OCI-LY3 (cell line): Measurements from ENCODE around the gene MRE11.

ENCODE experiments used
- H2AFZ ChIP-seq: fragments of 200-600, 300-600 bp; shearing (Covaris generic); 2 replicates; pipeline ENCODE4 v1.6.0; 2014; ENCODE audit warnings: antibody characterized with exemption, low read depth, low read length
- H3K27ac ChIP-seq: fragments of 200-600, 300-600 bp; sonication (generic); 2 replicates; pipeline ENCODE4 v1.5.1; 2014; ENCODE audit warnings: mild to moderate bottlenecking, low read length, moderate library complexity, mixed read lengths
- H3K27me3 ChIP-seq: fragments of 200-600, 300-600 bp; sonication (generic); 2 replicates; pipeline ENCODE4 v1.6.1; 2014; ENCODE audit warnings: low read depth, low read length, mixed read lengths
- H3K36me3 ChIP-seq: fragments of 200-600, 300-600 bp; sonication (generic); replicated peaks from 2 replicates; pipeline ENCODE3; 2014; ENCODE audit warnings: low read depth, low read length, mixed read lengths
- H3K4me1 ChIP-seq: fragments of 300-600, 200-600 bp; sonication (generic); 2 replicates; pipeline ENCODE4 v1.6.1; 2014; ENCODE audit warnings: low read length, mixed read lengths
- H3K4me2 ChIP-seq: fragments of 200-600, 300-600 bp; sonication (generic); 2 replicates; pipeline ENCODE4 v1.6.1; 2014; ENCODE audit warnings: low read length, mixed read lengths
- H3K4me3 ChIP-seq: fragments of 300-600, 200-600 bp; sonication (generic); 2 replicates; pipeline ENCODE4 v1.5.1; 2014; ENCODE audit warnings: antibody characterized with exemption, mild to moderate bottlenecking, low read length, moderate library complexity
- H3K79me2 ChIP-seq: fragments of 300-600, 200-600 bp; shearing (Covaris generic); 2 replicates; pipeline ENCODE4 v1.6.1; 2014; ENCODE audit warnings: mild to moderate bottlenecking, low read length, mixed read lengths
- H3K9ac ChIP-seq: fragments of 300-600, 200-600 bp; shearing (Covaris generic); 2 replicates; pipeline ENCODE4 v1.6.0; 2014; ENCODE audit warnings: mild to moderate bottlenecking, low read length, moderate library complexity
- H3K9me3 ChIP-seq: fragments of 200-600, 300-600 bp; shearing (Covaris generic); 2 replicates; pipeline ENCODE4 v1.6.1; 2014; ENCODE audit warnings: low read length, mixed read lengths; ENCODE audit not compliant: insufficient read depth
- H4K20me1 ChIP-seq: fragments of 200-600, 300-600 bp; sonication (generic); 2 replicates; pipeline ENCODE4 v1.6.1; 2016; ENCODE audit warnings: low read length, mixed read lengths; ENCODE audit not compliant: insufficient read depth
- EZH2phosphoT487 ChIP-seq: fragments of 200-600 bp; shearing (Covaris generic); IDR thresholded peaks from 2 replicates; pipeline ENCODE4 v1.6.1; 2018; ENCODE audit warnings: antibody characterized with exemption, mixed run types, low read depth
- TF ChIP-seq, protein P1 (sequence below): fragments of 200-600, 300-600 bp; sonication (generic); IDR thresholded peaks from 2 replicates; pipeline ENCODE4 v1.5.1; 2014; ENCODE audit warnings: antibody characterized with exemption, low read length, low read depth

Gene MRE11

DNA sequence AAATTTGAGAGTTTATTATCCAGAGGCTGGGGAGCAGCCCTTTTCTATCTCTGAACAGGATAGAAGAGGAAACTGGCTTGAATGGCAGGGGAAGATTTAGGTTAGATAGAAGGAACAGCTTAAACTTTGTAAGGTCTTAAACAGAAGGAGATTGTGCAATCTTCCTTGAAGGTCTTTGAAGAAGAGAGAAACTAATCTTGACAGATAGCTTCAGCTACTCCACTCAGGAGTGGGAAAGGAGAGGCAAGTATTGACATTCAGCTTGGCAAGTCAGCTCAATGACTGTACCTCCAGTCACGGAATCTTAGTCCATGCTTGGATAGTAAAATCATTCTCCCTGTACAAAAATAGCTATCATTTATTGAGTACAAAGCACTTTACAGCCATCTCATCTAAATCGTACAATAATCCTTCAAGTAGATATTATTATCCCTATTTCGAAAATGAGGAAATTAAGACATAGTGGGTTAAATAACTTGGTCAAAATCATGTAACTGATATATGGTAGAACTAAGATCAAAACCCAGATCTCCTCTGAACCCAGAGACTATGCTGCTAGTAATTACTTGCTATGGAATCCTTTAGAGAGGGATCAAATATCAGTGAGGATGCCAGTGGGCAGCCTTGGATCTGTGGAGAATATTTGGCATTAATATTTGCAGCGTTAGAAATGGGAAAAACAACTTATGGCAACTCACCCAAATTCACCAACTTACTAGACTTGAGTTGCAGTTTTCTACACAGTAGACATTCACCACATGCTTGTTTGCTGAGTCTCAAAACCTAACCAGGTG, 33.2 kb upstream of the MRE11 start:
- H3K9ac ChIP-seq: no peak overlapping the region
- H3K36me3 ChIP-seq: no peaks in the 10 kb centered on the region
- H3K4me1 ChIP-seq: no peaks in the 10 kb centered on the region
- no peak overlapping the region for H3K27ac ChIP-seq
- H3K4me2 ChIP-seq: no peak overlapping the region
- TF ChIP-seq, protein P1, sequence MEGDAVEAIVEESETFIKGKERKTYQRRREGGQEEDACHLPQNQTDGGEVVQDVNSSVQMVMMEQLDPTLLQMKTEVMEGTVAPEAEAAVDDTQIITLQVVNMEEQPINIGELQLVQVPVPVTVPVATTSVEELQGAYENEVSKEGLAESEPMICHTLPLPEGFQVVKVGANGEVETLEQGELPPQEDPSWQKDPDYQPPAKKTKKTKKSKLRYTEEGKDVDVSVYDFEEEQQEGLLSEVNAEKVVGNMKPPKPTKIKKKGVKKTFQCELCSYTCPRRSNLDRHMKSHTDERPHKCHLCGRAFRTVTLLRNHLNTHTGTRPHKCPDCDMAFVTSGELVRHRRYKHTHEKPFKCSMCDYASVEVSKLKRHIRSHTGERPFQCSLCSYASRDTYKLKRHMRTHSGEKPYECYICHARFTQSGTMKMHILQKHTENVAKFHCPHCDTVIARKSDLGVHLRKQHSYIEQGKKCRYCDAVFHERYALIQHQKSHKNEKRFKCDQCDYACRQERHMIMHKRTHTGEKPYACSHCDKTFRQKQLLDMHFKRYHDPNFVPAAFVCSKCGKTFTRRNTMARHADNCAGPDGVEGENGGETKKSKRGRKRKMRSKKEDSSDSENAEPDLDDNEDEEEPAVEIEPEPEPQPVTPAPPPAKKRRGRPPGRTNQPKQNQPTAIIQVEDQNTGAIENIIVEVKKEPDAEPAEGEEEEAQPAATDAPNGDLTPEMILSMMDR: no peak
- TF ChIP-seq EZH2phosphoT487: no peak
- H4K20me1 ChIP-seq: no peaks in the 10 kb centered on the region
- no peak overlapping the region for H2AFZ ChIP-seq
- no peaks in the 10 kb centered on the region for H3K79me2 ChIP-seq
- H3K9me3 ChIP-seq: no peaks in the 10 kb centered on the region
- no peak overlapping the region for H3K4me3 ChIP-seq
- H3K27me3 ChIP-seq: peaks cover 33% of the 10 kb centered on the region

DNA sequence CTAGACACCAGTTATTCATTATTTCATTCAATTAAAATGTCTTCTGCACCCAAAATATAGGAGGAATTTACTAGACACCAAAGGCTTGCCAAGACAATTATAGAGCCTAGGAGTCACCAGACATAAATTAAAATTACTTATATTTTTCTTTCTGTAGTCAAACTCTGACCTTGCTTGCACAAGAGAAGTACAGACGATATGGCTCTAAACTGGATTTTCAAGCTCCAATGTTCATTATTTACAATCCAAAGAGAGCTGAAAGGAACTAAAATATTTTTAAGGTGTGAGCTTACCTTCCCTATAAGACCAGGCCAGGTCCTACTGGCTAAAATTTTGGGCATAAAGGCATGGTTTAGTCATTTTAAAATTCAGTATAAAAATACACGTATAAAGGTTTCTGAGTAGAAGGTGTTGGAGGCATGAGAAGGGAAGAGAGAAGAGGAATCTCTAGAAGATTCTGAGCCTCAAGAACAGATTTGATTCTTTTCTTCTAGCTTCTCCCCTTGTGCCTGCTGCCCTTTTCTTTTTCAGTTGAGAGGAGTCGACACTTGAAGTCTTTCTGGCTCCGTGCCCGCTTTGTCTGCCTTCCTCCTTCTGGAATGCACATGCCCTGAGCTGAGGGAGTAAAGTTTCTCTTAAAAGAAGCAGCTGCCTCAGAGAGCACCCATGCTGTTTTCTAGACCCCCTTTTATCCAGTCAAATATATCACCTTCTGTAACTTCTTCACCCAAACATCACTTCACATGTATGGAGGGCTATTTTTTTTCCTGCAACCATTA, 32.1 kb upstream of the MRE11 start:
- TF ChIP-seq EZH2phosphoT487: no peak
- TF ChIP-seq, protein P1: no peak
- H3K4me1 ChIP-seq: no peaks in the 10 kb centered on the region
- H2AFZ ChIP-seq: no peak overlapping the region
- H3K79me2 ChIP-seq: no peaks in the 10 kb centered on the region
- peaks cover 28% of the 10 kb centered on the region for H3K27me3 ChIP-seq
- H3K36me3 ChIP-seq: no peaks in the 10 kb centered on the region
- no peak overlapping the region for H3K9ac ChIP-seq
- H3K27ac ChIP-seq: no peak overlapping the region
- H4K20me1 ChIP-seq: no peaks in the 10 kb centered on the region
- H3K4me2 ChIP-seq: no peak overlapping the region
- no peaks in the 10 kb centered on the region for H3K9me3 ChIP-seq
- H3K4me3 ChIP-seq: no peak overlapping the region

DNA sequence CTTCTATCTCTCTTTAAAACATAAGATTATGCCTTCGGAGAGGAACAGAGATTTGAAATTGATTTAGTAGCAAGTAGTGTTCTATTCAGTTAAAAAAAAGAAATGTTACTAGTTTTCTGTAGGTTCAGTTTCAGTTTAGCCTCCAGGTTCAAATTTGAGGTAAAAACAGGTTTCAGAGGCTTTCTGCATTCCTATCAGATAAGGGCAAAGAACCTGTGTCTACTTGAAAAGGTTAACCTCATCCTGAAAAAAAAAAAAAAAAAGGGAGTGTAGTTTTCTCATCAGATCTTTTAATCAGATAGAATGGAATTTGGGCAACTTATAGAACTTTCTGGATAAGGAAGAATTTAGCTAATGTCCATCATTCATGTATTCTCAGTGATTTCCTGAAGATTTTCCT, 30.7 kb upstream of the MRE11 start:
- Histone ChIP-seq H2AFZ (no peak overlapping the region), H4K20me1 (no peaks in the 10 kb centered on the region), H3K36me3 (no peaks in the 10 kb centered on the region), H3K27me3 (peaks cover 28% of the 10 kb centered on the region), H3K27ac (no peak overlapping the region), H3K79me2 (no peaks in the 10 kb centered on the region), H3K4me3 (no peak overlapping the region), H3K4me2 (no peak overlapping the region), H3K4me1 (no peaks in the 10 kb centered on the region; the same call in 1 of the 2 replicates), H3K9ac (no peak overlapping the region), H3K9me3 (no peaks in the 10 kb centered on the region)
- no peak for TF ChIP-seq EZH2phosphoT487
- TF ChIP-seq, protein P1: no peak

DNA sequence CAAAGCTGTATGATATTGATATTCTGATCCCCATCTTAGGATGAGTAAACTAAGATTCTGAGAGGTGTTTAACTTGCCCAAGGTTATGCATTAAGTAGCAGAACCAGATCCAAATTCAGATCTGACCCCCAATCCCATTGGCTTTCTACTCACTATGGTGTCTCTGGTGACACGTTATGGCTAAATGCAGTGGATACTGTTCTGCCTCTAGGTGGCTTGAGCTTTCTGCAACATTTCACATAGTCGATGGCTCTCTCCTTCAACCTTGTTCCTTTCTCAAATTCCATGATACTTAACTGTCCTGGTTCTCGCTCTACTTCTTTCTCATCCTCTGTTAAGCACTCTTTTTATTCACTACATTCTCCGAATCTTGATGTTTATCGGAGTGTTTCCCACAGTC, 28.0 kb upstream of the MRE11 start:
- Histone ChIP-seq H3K27ac (no peak overlapping the region), H3K4me3 (no peak overlapping the region), H3K27me3 (peaks cover 23% of the 10 kb centered on the region), H3K9ac (no peak overlapping the region), H3K4me1 (no peaks in the 10 kb centered on the region; the same call in 1 of the 2 replicates), H4K20me1 (no peaks in the 10 kb centered on the region), H2AFZ (peak overlapping the region; percentile 2; the same call in 1 of the 2 replicates), H3K79me2 (no peaks in the 10 kb centered on the region), H3K9me3 (no peaks in the 10 kb centered on the region), H3K4me2 (no peak overlapping the region), H3K36me3 (no peaks in the 10 kb centered on the region)
- TF ChIP-seq, protein P1: peak; percentile 48
- no peak for TF ChIP-seq EZH2phosphoT487
